GM12801 (cell line): ENCODE measurements around the gene PJA2.

Experiments
- CTCF ChIP-seq: IDR thresholded peaks from one replicate; pipeline ENCODE4 v1.5.1; 2011; ENCODE audit warnings: control low read depth; ENCODE audit not compliant: insufficient read length; ENCODE audit errors: extremely low read depth

PJA2 gene

GRCh38 chr5:109413458-109413857 lies 3.7 kb upstream of the PJA2 start:
- no peak for TF ChIP-seq CTCF

DNA sequence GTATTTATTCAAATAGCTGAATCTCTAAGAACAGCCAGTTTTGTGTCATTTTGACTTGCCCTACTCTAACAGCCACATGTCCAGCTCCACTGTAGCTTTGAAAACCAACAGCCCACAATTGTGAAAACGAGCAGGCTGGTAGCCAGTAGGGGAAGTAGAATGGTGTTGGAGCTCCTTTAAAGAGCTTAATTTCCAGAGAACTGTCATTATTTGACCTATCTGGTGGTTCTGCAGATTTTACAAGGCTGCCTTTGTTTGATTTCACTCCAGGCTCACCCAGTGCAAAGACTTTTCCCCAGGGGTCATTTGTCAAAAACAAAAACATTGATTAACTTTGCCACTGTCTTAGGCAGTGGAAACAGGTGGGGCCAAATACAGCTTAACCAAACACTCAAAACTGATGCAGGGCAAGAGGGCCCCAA lies 3.2 kb upstream of the PJA2 start:
- no peak for TF ChIP-seq CTCF

GRCh38 chr5:109411627-109412026 lies 1.9 kb upstream of the PJA2 start:
- TF ChIP-seq CTCF = no peak

- no peak for TF ChIP-seq CTCF
Observed at GRCh38 chr5:109411149-109411514, 1.4 kb upstream of the PJA2 start.

- no peak for TF ChIP-seq CTCF
Observed at GRCh38 chr5:109410389-109411148, 795 bp upstream of the PJA2 start.

DNA sequence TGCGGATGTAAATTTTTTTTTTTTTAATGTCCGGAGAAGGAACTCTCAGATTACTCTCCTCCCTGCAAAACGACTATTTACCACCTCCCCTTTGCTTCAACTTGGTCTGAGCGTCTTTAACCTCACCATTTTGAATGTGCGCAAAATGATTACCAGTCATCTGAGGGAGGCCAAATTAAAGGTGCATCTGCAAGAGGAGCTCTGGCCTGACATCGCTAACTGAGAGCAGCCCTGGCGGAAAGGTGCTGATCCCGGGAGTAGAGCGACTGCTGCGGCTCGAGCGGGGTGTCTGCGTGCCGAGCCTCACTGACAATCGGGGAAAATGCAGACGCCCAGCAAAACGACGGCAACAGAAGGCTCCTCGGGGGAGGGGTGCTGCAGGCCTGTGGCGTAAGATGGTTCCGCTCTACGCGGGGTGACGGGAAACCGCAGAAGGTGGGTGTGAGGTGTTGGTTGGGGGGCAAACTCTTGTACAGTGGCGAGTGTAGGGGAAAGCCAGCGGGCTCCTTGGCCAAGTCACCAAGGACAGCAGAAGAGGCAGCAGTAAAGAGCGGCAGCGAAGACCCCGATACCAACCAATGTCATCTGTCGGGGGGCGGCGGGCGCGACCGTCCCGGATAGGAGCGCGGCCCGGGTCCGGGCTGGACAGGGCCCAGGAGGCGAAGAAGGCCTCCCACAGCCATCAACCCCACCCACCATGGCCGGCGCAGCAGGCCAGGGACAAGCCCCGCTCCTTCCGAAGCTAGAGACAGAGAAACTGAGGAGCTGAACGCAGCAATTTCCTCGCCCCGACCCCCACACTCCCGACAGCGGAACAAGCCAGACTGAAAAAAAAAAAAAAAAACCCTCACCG lies 557 bp downstream of the PJA2 start:
- TF ChIP-seq CTCF = no peak

DNA sequence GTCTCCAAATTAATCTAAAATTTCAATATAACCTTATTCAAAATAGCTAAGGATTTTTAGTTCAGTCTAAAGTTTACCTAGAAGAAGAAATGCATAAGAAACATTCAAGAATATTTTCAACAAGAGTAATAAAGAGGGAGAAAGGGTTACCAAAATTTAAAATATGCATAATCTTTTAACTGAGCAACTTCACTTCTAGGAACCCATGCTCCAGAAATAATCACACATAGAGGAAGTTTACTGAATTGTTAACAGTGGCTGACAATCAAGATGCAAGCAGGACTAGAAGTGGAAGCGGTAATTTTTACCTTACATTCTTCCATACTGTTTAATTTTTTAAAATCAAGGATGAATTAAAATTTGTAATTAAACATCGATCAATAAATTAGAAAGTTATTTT lies 1.9 kb downstream of the PJA2 start:
- TF ChIP-seq CTCF = no peak
